T-helper 1 cell treated with Interleukin-12 subunit alpha and Interleukin-12 subunit beta and Interleukin-4 antibody, amounts not matched to agents 30 μg/mL and 1 μg/mL, for 36 hours (primary cell): ENCODE data around the gene CTNNA3.

Source experiments
- H3K27ac Mint-ChIP-seq: one replicate; pipeline ENCODE4 v1.8.0; 2021; ENCODE audit warnings: mild to moderate bottlenecking, mixed read lengths
- H3K27me3 Mint-ChIP-seq: one replicate; pipeline ENCODE4 v1.8.0; 2021; ENCODE audit warnings: low read depth, mixed read lengths
- H3K36me3 Mint-ChIP-seq: one replicate; pipeline ENCODE4 v1.8.0; 2021; ENCODE audit warnings: low read depth, mixed read lengths
- H3K4me1 Mint-ChIP-seq: one replicate; pipeline ENCODE4 v1.8.0; 2021; ENCODE audit warnings: low read depth, mixed read lengths
- H3K4me3 Mint-ChIP-seq: one replicate; pipeline ENCODE4 v1.8.0; 2021; ENCODE audit warnings: mild to moderate bottlenecking, moderate library complexity, mixed read lengths
- H3K9me3 Mint-ChIP-seq: one replicate; pipeline ENCODE4 v1.8.0; 2021; ENCODE audit warnings: mixed read lengths

CTNNA3 gene

GRCh38 chr10:66176772-66177171 lies 1519.2 kb downstream of the CTNNA3 start:
- no peaks in the 10 kb centered on the region for H3K9me3 Mint-ChIP-seq

GRCh38 chr10:66167816-66168215 lies 1528.2 kb downstream of the CTNNA3 start:
- Mint-ChIP-seq H3K4me1 (no peaks in the 10 kb centered on the region), H3K36me3 (no peaks in the 10 kb centered on the region), H3K9me3 (no peaks in the 10 kb centered on the region), H3K27me3 (no peaks in the 10 kb centered on the region), H3K4me3 (no peak overlapping the region), H3K27ac (no peak overlapping the region)

More at GRCh38 chr10:66176772-66177171, 1519.2 kb downstream of the CTNNA3 start:
- Mint-ChIP-seq H3K27ac (no peak overlapping the region), H3K27me3 (no peaks in the 10 kb centered on the region), H3K36me3 (no peaks in the 10 kb centered on the region), H3K4me3 (no peak overlapping the region), H3K4me1 (no peaks in the 10 kb centered on the region)

- Mint-ChIP-seq H3K9me3 (no peaks in the 10 kb centered on the region), H3K4me1 (no peaks in the 10 kb centered on the region), H3K27me3 (no peaks in the 10 kb centered on the region), H3K27ac (no peak overlapping the region), H3K4me3 (no peak overlapping the region), H3K36me3 (no peaks in the 10 kb centered on the region)
Observed at GRCh38 chr10:66162560-66163143, 1533.3 kb downstream of the CTNNA3 start.

GRCh38 chr10:66151346-66151745 lies 1544.6 kb downstream of the CTNNA3 start:
- no peak overlapping the region for H3K4me3 Mint-ChIP-seq
- no peaks in the 10 kb centered on the region for H3K9me3 Mint-ChIP-seq
- no peaks in the 10 kb centered on the region for H3K27me3 Mint-ChIP-seq
- H3K36me3 Mint-ChIP-seq: no peaks in the 10 kb centered on the region
- H3K27ac Mint-ChIP-seq: no peak overlapping the region
- no peaks in the 10 kb centered on the region for H3K4me1 Mint-ChIP-seq

GRCh38 chr10:66148312-66148711 lies 1547.7 kb downstream of the CTNNA3 start:
- H3K36me3 Mint-ChIP-seq: no peaks in the 10 kb centered on the region
- no peaks in the 10 kb centered on the region for H3K9me3 Mint-ChIP-seq

GRCh38 chr10:66144016-66144415 lies 1552.0 kb downstream of the CTNNA3 start:
- Mint-ChIP-seq H3K36me3 (no peaks in the 10 kb centered on the region), H3K27me3 (no peaks in the 10 kb centered on the region), H3K27ac (no peak overlapping the region), H3K4me3 (no peak overlapping the region), H3K9me3 (no peaks in the 10 kb centered on the region), H3K4me1 (no peaks in the 10 kb centered on the region)

More at GRCh38 chr10:66148312-66148711, 1547.7 kb downstream of the CTNNA3 start:
- H3K27ac Mint-ChIP-seq: no peak overlapping the region
- no peaks in the 10 kb centered on the region for H3K27me3 Mint-ChIP-seq
- no peaks in the 10 kb centered on the region for H3K4me1 Mint-ChIP-seq
- H3K4me3 Mint-ChIP-seq: no peak overlapping the region

- Mint-ChIP-seq H3K36me3 (no peaks in the 10 kb centered on the region), H3K9me3 (peaks cover 4% of the 10 kb centered on the region), H3K4me1 (no peaks in the 10 kb centered on the region), H3K27ac (no peak overlapping the region), H3K27me3 (no peaks in the 10 kb centered on the region), H3K4me3 (no peak overlapping the region)
Observed at GRCh38 chr10:66102756-66103155, 1593.2 kb downstream of the CTNNA3 start.

GRCh38 chr10:66098595-66099480 lies 1597.2 kb downstream of the CTNNA3 start:
- Mint-ChIP-seq H3K9me3 (peaks cover 4% of the 10 kb centered on the region), H3K27ac (no peak overlapping the region), H3K4me1 (no peaks in the 10 kb centered on the region), H3K4me3 (no peak overlapping the region), H3K36me3 (no peaks in the 10 kb centered on the region), H3K27me3 (no peaks in the 10 kb centered on the region)

- H3K4me3 Mint-ChIP-seq: no peak overlapping the region
- H3K4me1 Mint-ChIP-seq: no peaks in the 10 kb centered on the region
- no peaks in the 10 kb centered on the region for H3K27me3 Mint-ChIP-seq
- no peaks in the 10 kb centered on the region for H3K36me3 Mint-ChIP-seq
- no peak overlapping the region for H3K27ac Mint-ChIP-seq
- no peaks in the 10 kb centered on the region for H3K9me3 Mint-ChIP-seq
Observed at GRCh38 chr10:66095610-66096009, 1600.4 kb downstream of the CTNNA3 start.

GRCh38 chr10:66085906-66086305 lies 1610.1 kb downstream of the CTNNA3 start:
- no peaks in the 10 kb centered on the region for H3K36me3 Mint-ChIP-seq
- H3K4me1 Mint-ChIP-seq: no peaks in the 10 kb centered on the region
- no peak overlapping the region for H3K27ac Mint-ChIP-seq
- no peaks in the 10 kb centered on the region for H3K27me3 Mint-ChIP-seq
- no peak overlapping the region for H3K4me3 Mint-ChIP-seq
- no peaks in the 10 kb centered on the region for H3K9me3 Mint-ChIP-seq

GRCh38 chr10:66071907-66072306 lies 1624.1 kb downstream of the CTNNA3 start:
- Mint-ChIP-seq H3K4me1 (no peaks in the 10 kb centered on the region), H3K27me3 (no peaks in the 10 kb centered on the region), H3K4me3 (no peak overlapping the region), H3K9me3 (no peaks in the 10 kb centered on the region), H3K27ac (no peak overlapping the region), H3K36me3 (no peaks in the 10 kb centered on the region)

- H3K27ac Mint-ChIP-seq: no peak overlapping the region
- H3K4me3 Mint-ChIP-seq: no peak overlapping the region
- no peaks in the 10 kb centered on the region for H3K27me3 Mint-ChIP-seq
- H3K36me3 Mint-ChIP-seq: no peaks in the 10 kb centered on the region
- no peaks in the 10 kb centered on the region for H3K4me1 Mint-ChIP-seq
- H3K9me3 Mint-ChIP-seq: no peaks in the 10 kb centered on the region
Observed at GRCh38 chr10:66058594-66058993, 1637.4 kb downstream of the CTNNA3 start.

- no peak overlapping the region for H3K4me3 Mint-ChIP-seq
- H3K36me3 Mint-ChIP-seq: no peaks in the 10 kb centered on the region
- peaks cover 15% of the 10 kb centered on the region for H3K9me3 Mint-ChIP-seq
- H3K4me1 Mint-ChIP-seq: no peaks in the 10 kb centered on the region
- H3K27ac Mint-ChIP-seq: no peak overlapping the region
- H3K27me3 Mint-ChIP-seq: no peaks in the 10 kb centered on the region
Observed at GRCh38 chr10:66049335-66049734, 1646.7 kb downstream of the CTNNA3 start.

- H3K36me3 Mint-ChIP-seq: no peaks in the 10 kb centered on the region
Observed at GRCh38 chr10:66045859-66046258, 1650.1 kb downstream of the CTNNA3 start.

GRCh38 chr10:66041771-66042170 lies 1654.2 kb downstream of the CTNNA3 start:
- Mint-ChIP-seq H3K9me3 (peaks cover 24% of the 10 kb centered on the region), H3K4me3 (no peak overlapping the region)

More at GRCh38 chr10:66045859-66046258, 1650.1 kb downstream of the CTNNA3 start:
- no peaks in the 10 kb centered on the region for H3K4me1 Mint-ChIP-seq
- H3K4me3 Mint-ChIP-seq: no peak overlapping the region
- H3K27ac Mint-ChIP-seq: no peak overlapping the region
- no peaks in the 10 kb centered on the region for H3K27me3 Mint-ChIP-seq
- peaks cover 31% of the 10 kb centered on the region for H3K9me3 Mint-ChIP-seq

More at GRCh38 chr10:66041771-66042170, 1654.2 kb downstream of the CTNNA3 start:
- Mint-ChIP-seq H3K27me3 (no peaks in the 10 kb centered on the region), H3K27ac (no peak overlapping the region), H3K36me3 (no peaks in the 10 kb centered on the region), H3K4me1 (no peaks in the 10 kb centered on the region)
